GM19438 (cell line): Measurements from ENCODE around the gene HOTAIR.

Experiments
- ATAC-seq: cut with Tn5 transposase; IDR thresholded peaks from one replicate; pipeline ENCODE4 v1.9.1; 2021; ENCODE audit warnings: low read depth; ENCODE audit not compliant: unreplicated experiment

HOTAIR gene

DNA sequence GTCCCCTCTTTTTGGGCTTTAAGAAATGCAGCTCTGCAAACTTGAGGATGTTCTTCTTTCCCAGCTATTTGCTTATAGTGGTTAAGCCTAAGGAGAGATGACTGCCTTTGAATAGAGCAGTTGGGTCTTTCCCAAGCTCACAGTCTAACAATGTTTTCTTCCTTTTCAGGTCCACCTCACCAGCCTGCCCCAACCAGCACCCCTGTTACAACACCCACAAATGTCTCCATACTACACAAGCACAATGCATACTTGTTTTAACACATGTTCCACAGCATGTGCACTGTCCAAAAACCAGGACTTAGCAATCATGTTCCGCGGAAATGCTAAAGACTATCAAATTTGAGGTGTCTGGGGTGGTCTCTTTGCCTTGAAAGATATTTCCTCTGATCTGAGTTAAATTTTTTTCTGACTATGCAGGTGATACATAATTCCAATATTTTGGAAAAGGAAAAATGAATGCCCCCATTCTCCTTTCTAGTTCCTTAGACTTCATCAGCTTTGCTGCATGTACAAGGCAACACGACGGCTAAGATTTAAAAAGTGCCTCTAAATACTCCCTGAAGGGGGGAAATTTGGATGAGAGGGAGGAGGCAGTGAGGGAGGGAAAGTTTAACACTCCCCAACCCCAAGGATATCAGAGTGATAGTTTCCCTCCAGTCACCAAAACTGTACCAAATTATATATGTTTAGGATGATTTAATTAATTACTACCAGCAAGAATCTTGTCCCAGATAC lies 42.7 kb downstream of the HOTAIR start:
- ATAC-seq, result no peak

- no peak for ATAC-seq
These were observed 44.0 kb downstream of the HOTAIR start for GRCh38 chr12:53930591-53931255.

- no peak for ATAC-seq
These were observed 45.2 kb downstream of the HOTAIR start for GRCh38 chr12:53929527-53929926.

GRCh38 chr12:53928054-53928835 lies 46.5 kb downstream of the HOTAIR start:
- ATAC-seq, result no peak

DNA sequence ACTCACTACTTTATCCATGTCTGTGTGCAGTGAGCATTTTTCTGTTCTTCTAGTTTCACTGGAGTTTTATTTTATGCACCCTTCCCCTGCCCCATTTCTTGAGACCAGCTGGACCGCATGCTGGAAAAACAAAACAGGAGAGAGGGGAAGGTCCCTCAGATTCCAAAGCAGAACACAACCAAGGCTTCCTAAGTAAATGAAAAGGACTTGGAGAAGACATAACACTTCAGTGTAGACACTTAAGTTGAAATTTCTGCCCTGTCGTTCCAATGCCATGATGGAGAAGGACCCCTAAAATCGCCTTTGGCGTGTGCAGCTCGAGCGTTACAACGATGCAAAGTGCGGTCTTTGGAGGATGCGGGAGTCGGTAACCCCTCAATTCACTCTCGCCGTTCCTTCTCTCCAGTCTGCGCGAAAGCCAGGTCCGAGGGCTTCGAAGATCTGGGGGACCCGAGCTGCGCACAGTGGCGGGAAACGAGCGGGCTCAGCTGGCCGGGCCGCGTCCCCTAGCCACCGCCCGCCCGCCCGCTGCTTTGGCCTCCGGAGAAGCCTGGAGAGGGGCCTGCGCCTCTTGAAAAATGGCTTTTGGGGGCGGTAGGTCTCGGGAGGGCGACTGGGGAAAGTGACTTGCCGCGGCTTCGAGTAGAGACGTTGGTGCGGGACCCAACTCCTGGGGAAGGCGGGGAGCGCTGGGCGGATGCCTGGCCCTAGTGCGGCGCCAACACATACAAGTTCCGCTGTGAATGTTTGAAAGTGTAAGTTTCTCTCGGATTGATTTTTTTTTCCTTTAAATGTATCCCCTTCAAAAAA lies 47.3 kb downstream of the HOTAIR start:
- no peak for ATAC-seq

DNA sequence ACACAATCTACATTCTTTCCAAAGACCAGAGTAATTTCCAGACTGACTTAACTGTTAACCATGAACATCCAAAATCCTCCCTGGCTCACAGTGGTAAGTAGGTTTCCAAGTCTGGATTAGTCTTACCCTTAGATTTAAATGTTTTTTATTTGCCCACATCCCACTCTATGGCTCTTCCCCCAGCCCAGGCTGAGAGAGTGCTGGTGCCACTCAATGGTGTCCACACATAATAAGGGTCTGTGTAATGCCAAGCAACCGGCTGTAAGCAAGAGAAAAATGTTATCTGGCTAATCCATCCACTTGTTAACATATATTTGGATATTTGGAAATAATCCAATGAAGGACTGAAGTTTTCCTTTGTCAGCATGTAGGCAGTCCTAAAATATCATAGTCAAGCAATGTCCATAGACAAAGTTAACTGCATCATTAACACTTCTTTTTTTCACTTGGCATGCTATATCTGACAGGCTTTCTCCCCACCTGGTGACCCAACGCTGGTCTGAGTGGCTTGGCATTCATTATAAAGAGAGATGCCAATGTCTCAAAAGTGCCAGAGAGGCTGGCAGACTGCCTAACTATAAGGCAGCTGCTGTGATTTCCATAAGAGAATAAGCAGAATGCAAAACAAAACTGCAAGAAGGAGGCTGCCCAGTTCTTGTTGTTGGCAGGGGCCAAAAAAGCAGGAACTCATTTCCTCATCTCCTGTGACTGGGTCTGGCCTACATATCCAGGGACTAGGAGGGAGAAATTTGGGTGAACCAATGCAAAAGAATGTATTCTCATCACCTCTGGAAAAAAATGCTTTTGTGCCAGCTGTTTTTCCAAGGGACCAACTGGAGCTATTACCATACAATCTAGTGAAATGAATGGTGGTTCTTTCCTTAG lies 50.0 kb downstream of the HOTAIR start:
- ATAC-seq, result no peak

GRCh38 chr12:53916788-53917655 lies 57.7 kb downstream of the HOTAIR start:
- no peak for ATAC-seq
